Activated CD4-positive, alpha-beta memory T cell treated with anti-CD3 and anti-CD28 coated beads, Interleukin-2, amount 10 ng/mL, durations not matched to agents 7 days and 5 days (primary cell): Measurements from ENCODE around the gene UCK1. TPM values are rescaled to one million over a fixed set of nuclear protein-coding genes. Genes with fewer than 3 reads are reported as not detected.

ENCODE experiments used
- CTCF ChIA-PET: fragments of 350-600 bp; sonication (Branson Sonifier 250); formaldehyde crosslinking; loops from one replicate; lab custom pipeline; 2021; ENCODE audit warnings: antibody characterized with exemption, inconsistent platforms; lab: Charles Lee
- POLR2A ChIA-PET: fragments of 350-600 bp; sonication (Branson Sonifier 250); formaldehyde crosslinking; loops from one replicate; lab custom pipeline; 2021; ENCODE audit warnings: antibody characterized with exemption; lab: Charles Lee
- DNase-seq: peaks from one replicate; pipeline ENCODE4 v3.0.0-alpha.2; 2020
- H3K27ac Mint-ChIP-seq: one replicate; pipeline ENCODE4 v1.8.0; 2021; ENCODE audit warnings: mild to moderate bottlenecking, mixed read lengths
- H3K27me3 Mint-ChIP-seq: one replicate; pipeline ENCODE4 v1.8.0; 2021; ENCODE audit warnings: mixed read lengths
- H3K36me3 Mint-ChIP-seq: one replicate; pipeline ENCODE4 v1.8.0; 2021; ENCODE audit warnings: low read depth, mixed read lengths
- H3K4me1 Mint-ChIP-seq: one replicate; pipeline ENCODE4 v1.8.0; 2021; ENCODE audit warnings: mixed read lengths
- H3K4me3 Mint-ChIP-seq: one replicate; pipeline ENCODE4 v1.8.0; 2021; ENCODE audit warnings: mild to moderate bottlenecking, mixed read lengths
- H3K9me3 Mint-ChIP-seq: one replicate; pipeline ENCODE4 v1.8.0; 2021; ENCODE audit warnings: mixed read lengths
- total RNA-seq, 2 experiments: library from RNA; stranded (reverse); gene quantifications; one replicate each; pipeline ENCODE4 v1.2.3, GENCODE V29; 2021

The UCK1 gene
- total RNA-seq, 2 experiments from 2014 or later: 23.8 to 24.6 TPM

DNA sequence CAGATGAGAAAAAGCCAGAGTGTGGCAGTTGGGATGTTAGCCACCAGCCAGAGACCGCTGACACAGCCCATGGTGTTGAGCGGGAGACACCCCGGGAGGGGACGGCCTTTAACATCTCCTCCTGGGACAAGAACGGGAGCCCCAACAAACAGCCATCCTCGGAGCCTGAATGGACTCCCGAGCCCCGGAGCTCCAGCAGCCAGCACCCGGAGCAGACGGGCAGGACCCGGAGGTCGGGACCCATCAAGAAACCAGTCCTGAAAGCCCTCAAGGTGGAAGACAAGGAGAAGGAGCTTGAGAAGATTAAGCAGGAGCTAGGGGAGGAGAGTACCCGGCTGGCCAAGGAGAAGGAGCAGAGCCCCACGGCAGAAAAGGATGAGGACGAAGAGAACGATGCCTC, 56.4 kb downstream of the UCK1 start:
- no peaks in the 10 kb centered on the region for H3K9me3 Mint-ChIP-seq
- no peak for DNase-seq
- no peak overlapping the region for H3K27ac Mint-ChIP-seq
- ChIA-PET POLR2A (no interaction called here), CTCF (interaction anchor here (0.8 kb wide), 2 partner anchors 102 to 125 kb away, joined by 3 read pairs; no protein-coding TSS in a partner anchor)
- H3K4me3 Mint-ChIP-seq: no peak overlapping the region
- peaks cover 71% of the 10 kb centered on the region for H3K36me3 Mint-ChIP-seq
- H3K27me3 Mint-ChIP-seq: no peaks in the 10 kb centered on the region
- no peaks in the 10 kb centered on the region for H3K4me1 Mint-ChIP-seq

DNA sequence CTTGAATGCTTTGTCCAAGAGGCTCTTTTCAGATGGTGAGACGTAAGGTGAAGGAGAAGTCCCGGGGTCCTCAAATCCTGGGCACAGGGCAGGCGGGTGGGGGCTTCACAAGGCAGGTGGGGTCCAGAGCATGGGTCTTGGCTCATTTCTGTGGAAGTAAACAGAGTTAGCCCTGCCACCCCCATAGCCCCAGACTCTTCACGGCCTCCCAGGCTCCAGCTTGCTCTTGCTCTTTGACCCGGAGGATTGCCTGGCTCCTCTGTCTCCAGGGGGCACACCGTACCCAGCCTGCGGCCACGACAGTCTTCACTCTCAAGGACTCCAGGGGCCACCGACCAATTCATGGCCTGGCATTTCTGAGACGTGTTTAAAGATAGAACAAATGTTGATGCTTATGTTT, 57.2 kb downstream of the UCK1 start:
- POLR2A ChIA-PET: no interaction called here

More for the DNA sequence above, 57.2 kb downstream of the UCK1 start:
- no peaks in the 10 kb centered on the region for H3K27me3 Mint-ChIP-seq
- CTCF ChIA-PET: interaction anchor here (0.8 kb wide), 2 partner anchors 101 to 124 kb away, joined by 3 read pairs; no protein-coding TSS in a partner anchor
- H3K4me3 Mint-ChIP-seq: no peak overlapping the region
- H3K9me3 Mint-ChIP-seq: no peaks in the 10 kb centered on the region
- no peak for DNase-seq
- no peaks in the 10 kb centered on the region for H3K4me1 Mint-ChIP-seq
- H3K36me3 Mint-ChIP-seq: peaks cover 69% of the 10 kb centered on the region
- no peak overlapping the region for H3K27ac Mint-ChIP-seq

Other genes starting within 250 kb of the UCK1 start
- gene PLPP7, start 241.5 kb downstream of the UCK1 start, total RNA-seq: not detected
- 100 to 1,000 TPM; 178 to 190 TPM for gene PRRC2B, start 137.2 kb downstream of the UCK1 start, total RNA-seq
- gene POMT1, start 28.3 kb downstream of the UCK1 start, total RNA-seq: 10 to 100 TPM; 52.5 to 53.8 TPM
- gene PRRT1B, start 14.3 kb upstream of the UCK1 start, total RNA-seq: not detected
- gene RAPGEF1, start 208.8 kb upstream of the UCK1 start, total RNA-seq: 100 to 1,000 TPM; 149 to 158 TPM